Activated B cell treated with CpG ODN at 0.5 μM for 24 hours (primary cell): ENCODE measurements around the gene FANCI. TPM values are rescaled to one million over a fixed set of nuclear protein-coding genes. Genes with fewer than 3 reads are reported as not detected.
"Not testable (repeated sequence)": the region's sequence is repeated elsewhere in the genome, so short reads cannot be mapped to it uniquely, and the experiment has no call there.

Experiments used
- ATAC-seq: fragments of 200-7000 bp; cut with Tn5 transposase; one replicate; pipeline ENCODE4 v1.10.0; 2021; ENCODE audit warnings: low read depth, mild to moderate bottlenecking, moderate library complexity
- CTCF ChIA-PET: fragments of 350-600 bp; sonication (Branson Sonifier 250); formaldehyde crosslinking; loops from one replicate; lab custom pipeline; 2021; ENCODE audit warnings: antibody characterized with exemption; lab: Charles Lee
- POLR2A ChIA-PET: fragments of 350-600 bp; sonication (Branson Sonifier 250); formaldehyde crosslinking; loops from one replicate; lab custom pipeline; 2021; ENCODE audit warnings: antibody characterized with exemption; lab: Charles Lee
- DNase-seq: peaks from one replicate; pipeline ENCODE4 v3.0.0; 2022
- H3K27ac Mint-ChIP-seq: one replicate; pipeline ENCODE4 v1.8.0; 2020; ENCODE audit warnings: mixed read lengths
- H3K27me3 Mint-ChIP-seq: one replicate; pipeline ENCODE4 v1.8.0; 2021; ENCODE audit warnings: mixed read lengths
- H3K36me3 Mint-ChIP-seq: one replicate; pipeline ENCODE4 v1.8.0; 2021; ENCODE audit warnings: low read depth, mixed read lengths
- H3K4me1 Mint-ChIP-seq: one replicate; pipeline ENCODE4 v1.8.0; 2021; ENCODE audit warnings: mixed read lengths
- H3K4me3 Mint-ChIP-seq: one replicate; pipeline ENCODE4 v1.8.0; 2020; ENCODE audit warnings: mild to moderate bottlenecking, mixed read lengths
- H3K9me3 Mint-ChIP-seq: one replicate; pipeline ENCODE4 v1.8.0; 2020; ENCODE audit warnings: mixed read lengths
- CTCF ChIP-seq: fragments of 200-600 bp; IDR thresholded peaks from one replicate; pipeline ENCODE4 v1.8.0; 2022; ENCODE audit warnings: antibody characterized with exemption, mild to moderate bottlenecking
- intact Hi-C: fragments of 100-400 bp; cut with micrococcal nuclease; formaldehyde crosslinking; loops from one replicate; pipeline ENCODE4 v1.15.1; 2024
- total RNA-seq: library from RNA; stranded (reverse); gene quantifications from 2 replicates; pipeline ENCODE4 v1.2.3, GENCODE V29; 2022

The FANCI gene
- total RNA-seq, 1 donor from 2014 or later: 16.6 TPM

GRCh38 chr15:89230277-89230676 lies 13.5 kb upstream of the FANCI start:
- CTCF ChIA-PET: no interaction called here
- intact Hi-C loops: no loop called here
- DNase-seq: no peak

GRCh38 chr15:89231832-89232231 lies 11.9 kb upstream of the FANCI start:
- H3K9me3 Mint-ChIP-seq: no peaks in the 10 kb centered on the region
- ATAC-seq: no peak
- CTCF ChIA-PET: no interaction called here
- POLR2A ChIA-PET: no interaction called here
- no peaks in the 10 kb centered on the region for H3K36me3 Mint-ChIP-seq
- DNase-seq: no peak
- no peak overlapping the region for H3K27ac Mint-ChIP-seq
- H3K4me3 Mint-ChIP-seq: no peak overlapping the region
- peaks cover 10% of the 10 kb centered on the region for H3K27me3 Mint-ChIP-seq
- no peak for TF ChIP-seq CTCF
- intact Hi-C loops: no loop called here
- no peaks in the 10 kb centered on the region for H3K4me1 Mint-ChIP-seq

More at GRCh38 chr15:89230277-89230676, 13.5 kb upstream of the FANCI start:
- Mint-ChIP-seq H3K27ac (no peak overlapping the region), H3K36me3 (no peaks in the 10 kb centered on the region), H3K27me3 (peaks cover 10% of the 10 kb centered on the region), H3K9me3 (no peaks in the 10 kb centered on the region), H3K4me3 (no peak overlapping the region), H3K4me1 (no peaks in the 10 kb centered on the region)
- POLR2A ChIA-PET: no interaction called here
- no peak for TF ChIP-seq CTCF
- no peak for ATAC-seq

DNA sequence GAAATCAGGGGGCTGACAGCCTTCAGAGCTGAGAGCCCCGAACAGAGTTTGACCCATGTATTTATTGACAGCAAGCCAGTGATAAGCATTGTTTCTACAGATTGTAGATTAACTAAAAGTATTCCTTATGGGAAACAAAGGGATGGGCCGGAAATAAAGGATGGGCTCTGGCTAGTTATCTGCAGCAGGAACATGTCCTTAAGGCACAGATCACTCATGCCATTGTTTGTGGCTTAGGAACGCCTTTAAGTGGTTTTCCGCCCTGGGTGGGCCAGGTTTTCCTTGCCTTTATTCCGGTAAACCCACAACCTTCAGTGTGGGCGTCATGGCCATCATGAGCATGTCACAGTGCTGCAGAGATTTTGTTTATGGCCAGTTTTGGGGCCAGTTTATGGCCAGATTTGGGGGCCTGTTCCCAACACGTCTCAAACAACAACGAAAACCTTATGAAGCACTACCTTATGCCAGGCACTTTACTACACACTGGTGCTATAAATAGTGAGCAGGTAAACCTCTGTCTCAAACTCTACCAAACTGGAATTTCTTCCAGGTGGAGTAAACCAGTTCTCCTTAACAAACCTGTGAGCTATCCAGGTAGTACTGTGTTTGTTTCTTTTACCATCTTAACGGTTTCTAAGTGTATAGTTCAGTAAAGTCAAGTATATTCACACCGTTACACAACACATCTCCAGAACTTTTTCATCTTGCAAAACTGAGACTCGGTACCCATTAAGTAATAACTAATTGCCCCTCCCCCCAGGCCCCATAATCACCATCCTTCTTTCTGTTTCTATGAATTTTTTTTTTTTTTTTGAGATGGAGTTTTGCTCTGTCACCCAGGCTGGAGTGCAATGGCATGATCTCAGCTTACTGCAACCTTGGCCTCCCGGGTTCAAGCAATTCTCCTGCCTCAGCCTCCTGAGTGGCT lies 3.6 kb upstream of the FANCI start:
- H3K27me3 Mint-ChIP-seq, H3K36me3 Mint-ChIP-seq, ATAC-seq, H3K9me3 Mint-ChIP-seq, POLR2A ChIA-PET, CTCF ChIA-PET, DNase-seq, H3K27ac Mint-ChIP-seq, H3K4me3 Mint-ChIP-seq: not testable (repeated sequence)
- intact Hi-C loops: loop anchor here (10.0 kb wide), 1 partner anchor 695 kb away; the partner anchor contains the start of gene DET1
- H3K4me1 Mint-ChIP-seq: peaks cover 21% of the 10 kb centered on the region

GRCh38 chr15:89243046-89243690 lies 611 bp upstream of the FANCI start:
- ChIA-PET POLR2A (interaction anchor here (1.2 kb wide), 1 partner anchor 91 kb away, joined by 6 read pairs; the partner anchor contains the start of gene POLG), CTCF (interaction anchor here (0.6 kb wide), 1 partner anchor 43 kb away, joined by 3 read pairs; no protein-coding TSS in a partner anchor)
- TF ChIP-seq CTCF: no peak
- no peak for DNase-seq
- Mint-ChIP-seq H3K36me3 (peaks cover 8% of the 10 kb centered on the region), H3K9me3 (no peaks in the 10 kb centered on the region), H3K4me1 (peaks cover 29% of the 10 kb centered on the region), H3K27ac (peak overlapping the region; percentile 75), H3K4me3 (peak overlapping the region; percentile 90), H3K27me3 (no peaks in the 10 kb centered on the region)
- ATAC-seq: peak; percentile 2
- intact Hi-C loops: loop anchor here (1.0 to 10.0 kb wide), 5 partner anchors 36 to 776 kb away; partner anchors contain the start of genes DET1, MRPL46, MRPS11 and POLG

DNA sequence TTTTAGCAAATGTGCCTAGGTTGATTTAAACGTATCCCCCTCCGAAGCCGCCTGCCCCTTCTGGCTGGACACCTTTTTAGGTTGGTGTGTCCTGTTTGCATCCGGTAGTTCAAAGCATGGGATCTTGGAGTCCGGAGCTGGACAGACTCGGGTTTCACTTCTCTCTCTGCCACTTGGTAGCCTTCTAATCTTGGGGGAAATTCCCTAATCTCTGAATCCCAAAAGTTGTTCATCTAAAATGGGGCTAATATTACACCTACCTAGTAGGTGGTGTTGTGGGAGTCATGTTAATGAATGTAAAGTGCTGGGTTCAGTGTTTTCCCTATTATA lies 760 bp downstream of the FANCI start:
- no peaks in the 10 kb centered on the region for H3K9me3 Mint-ChIP-seq
- ATAC-seq (no peak), DNase-seq (no peak)
- H3K4me3 Mint-ChIP-seq: peak overlapping the region; percentile 90
- CTCF ChIA-PET: interaction anchor here (0.6 kb wide), 1 partner anchor 41 kb away, joined by 3 read pairs; no protein-coding TSS in a partner anchor
- POLR2A ChIA-PET: interaction anchor here (0.8 to 1.2 kb wide), 2 partner anchors 11 to 90 kb away, joined by 4 to 6 read pairs; partner anchors contain the start of gene POLG
- TF ChIP-seq CTCF: no peak
- peaks cover 29% of the 10 kb centered on the region for H3K4me1 Mint-ChIP-seq
- peak overlapping the region; percentile 75 for H3K27ac Mint-ChIP-seq
- peaks cover 10% of the 10 kb centered on the region for H3K36me3 Mint-ChIP-seq
- intact Hi-C loops: loop anchor here (10.0 kb wide), 1 partner anchor 700 kb away; the partner anchor contains the start of gene DET1
- no peaks in the 10 kb centered on the region for H3K27me3 Mint-ChIP-seq
